Measurements from ENCODE around the gene SRGN. TPM values are rescaled to one million over a fixed set of nuclear protein-coding genes. Genes with fewer than 3 reads are reported as not detected.

SRGN gene
- total and polyA plus RNA-seq, 2 of the 8 experiments (the other 6 are each of a cell fraction or from before 2014, with no cell fraction given): 0.06 TPM; not detected in 1

DNA sequence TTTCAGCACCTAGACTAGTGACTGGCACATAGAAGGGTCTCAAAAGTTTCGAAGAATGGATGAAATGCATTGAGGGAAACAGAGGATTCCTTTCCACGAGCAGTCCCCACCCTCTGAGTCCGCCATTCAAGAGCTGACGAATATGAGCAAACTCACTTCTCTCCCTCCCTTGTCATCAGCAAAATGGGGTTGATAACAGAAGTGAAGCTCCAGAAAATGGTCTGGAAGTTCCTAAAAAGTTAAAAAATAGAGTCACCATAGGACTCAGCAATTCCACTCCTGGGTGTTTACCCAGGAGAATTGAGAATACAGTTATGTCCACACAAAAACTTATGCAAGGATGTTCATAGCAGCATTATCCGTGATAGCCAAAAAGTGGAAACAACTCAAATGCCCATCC is 25.0 kb upstream of the SRGN start:
- Histone ChIP-seq H3K27ac (ENCODE audit: low read depth, low read length) (no peak overlapping the region), H3K4me2 (ENCODE audit: insufficient read depth in 1 of 2, low read depth in 2 of 2, low read length in 2 of 2) (no peak overlapping the region), H3K9me3 (ENCODE audit: insufficient read depth in 2 of 2, low read depth in 1 of 2, low read length in 1 of 2) (no peaks in the 10 kb centered on the region), H4K20me1 (replicated peaks in 1 of 2; ENCODE audit: control insufficient read depth in 1 of 2, insufficient read depth in 2 of 2, low read length in 2 of 2) (no peaks in the 10 kb centered on the region), H3K23ac (ENCODE audit: insufficient read length) (no peak overlapping the region), H2BK15ac (ENCODE audit: low read length) (no peak overlapping the region), H3K27me3 (replicated peaks in 1 of 4; ENCODE audit: control insufficient read depth in 3 of 4, extremely low read depth in 1 of 4, insufficient read depth in 3 of 4, low read length in 3 of 4) (no peaks in the 10 kb centered on the region), H3K36me3 (ENCODE audit: control insufficient read depth in 2 of 4, insufficient read depth in 4 of 4, low read length in 3 of 4) (no peaks in the 10 kb centered on the region), H2BK12ac (ENCODE audit: low read depth, low read length) (no peak overlapping the region), H2BK20ac (ENCODE audit: low read length) (no peak overlapping the region), H2AK5ac (ENCODE audit: low read depth, low read length) (no peak overlapping the region), H3K79me1 (ENCODE audit: low read depth, low read length) (no peaks in the 10 kb centered on the region), H3K23me2 (ENCODE audit: low read depth, low read length) (no peaks in the 10 kb centered on the region), H3K4ac (replicated peaks; ENCODE audit: insufficient read length, low read depth, low read length) (no peak overlapping the region), H2BK5ac (ENCODE audit: low read depth, low read length) (no peak overlapping the region), H3K4me3 (ENCODE audit: extremely low read depth in 1 of 4, insufficient read depth in 2 of 4, low read depth in 3 of 4, low read length in 4 of 4) (no peak overlapping the region), H4K5ac (ENCODE audit: insufficient read length, low read depth, low read length) (no peak overlapping the region), H3K14ac (ENCODE audit: insufficient read length) (no peak overlapping the region), H2BK120ac (replicated peaks; ENCODE audit: low read depth, low read length) (no peak overlapping the region), H2AFZ (ENCODE audit: low read length) (no peak overlapping the region), H3K9ac (replicated peaks in 1 of 4; ENCODE audit: extremely low read depth in 1 of 4, low read depth in 3 of 4, low read length in 3 of 4) (no peak overlapping the region), H4K8ac (ENCODE audit: extremely low read depth, insufficient read depth, low read length) (no peak overlapping the region), H3K18ac (ENCODE audit: extremely low read depth, low read length) (no peak overlapping the region), H3K4me1 (replicated peaks in 1 of 4; ENCODE audit: control insufficient read depth in 3 of 4, insufficient read depth in 4 of 4, low read length in 3 of 4) (no peaks in the 10 kb centered on the region), H3K79me2 (ENCODE audit: control insufficient read depth in 1 of 2, insufficient read depth in 2 of 2, low read length in 2 of 2) (no peaks in the 10 kb centered on the region), H4K91ac (replicated peaks; ENCODE audit: insufficient read length, low read length) (no peak overlapping the region), H3K56ac (replicated peaks; ENCODE audit: insufficient read length, low read depth, low read length) (no peak overlapping the region)
- ChIA-PET POLR2A (ENCODE audit: partially characterized antibody) (no interaction called here), CTCF (ENCODE audit: partially characterized antibody) (interaction anchor here (0.6 to 2.0 kb wide), 4 partner anchors 7 to 34 kb away, joined by 3 to 5 read pairs (median 4); no protein-coding TSS in a partner anchor)
- TF ChIP-seq, protein P1, sequence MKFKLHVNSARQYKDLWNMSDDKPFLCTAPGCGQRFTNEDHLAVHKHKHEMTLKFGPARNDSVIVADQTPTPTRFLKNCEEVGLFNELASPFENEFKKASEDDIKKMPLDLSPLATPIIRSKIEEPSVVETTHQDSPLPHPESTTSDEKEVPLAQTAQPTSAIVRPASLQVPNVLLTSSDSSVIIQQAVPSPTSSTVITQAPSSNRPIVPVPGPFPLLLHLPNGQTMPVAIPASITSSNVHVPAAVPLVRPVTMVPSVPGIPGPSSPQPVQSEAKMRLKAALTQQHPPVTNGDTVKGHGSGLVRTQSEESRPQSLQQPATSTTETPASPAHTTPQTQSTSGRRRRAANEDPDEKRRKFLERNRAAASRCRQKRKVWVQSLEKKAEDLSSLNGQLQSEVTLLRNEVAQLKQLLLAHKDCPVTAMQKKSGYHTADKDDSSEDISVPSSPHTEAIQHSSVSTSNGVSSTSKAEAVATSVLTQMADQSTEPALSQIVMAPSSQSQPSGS (IDR thresholded peaks at IDR 0.05; ENCODE audit: low read length): no peak
- TF ChIP-seq HDAC6 (IDR thresholded peaks at IDR 0.05; ENCODE audit: low read depth, low read length): no peak
- DNase-seq (ENCODE audit: low read depth in 1 of 2, low spot score in 2 of 2) (no peak), FAIRE-seq (no peak)
- WGBS, 2 experiments (ENCODE audit: extremely low coverage in 1 of 2, insufficient coverage in 1 of 2, insufficient read length in 1 of 2, insufficient replicate concordance in 2 of 2, low coverage in 1 of 2, low lambda C conversion rate in 2 of 2, missing lambda C conversion rate in 1 of 2): 73% methylated on average over 5 of the region's 5 CpGs; no CpG with 5 or more reads in 1 of the 2 experiments
